ENCODE measurements around the gene SPATA21.

Gene SPATA21

DNA sequence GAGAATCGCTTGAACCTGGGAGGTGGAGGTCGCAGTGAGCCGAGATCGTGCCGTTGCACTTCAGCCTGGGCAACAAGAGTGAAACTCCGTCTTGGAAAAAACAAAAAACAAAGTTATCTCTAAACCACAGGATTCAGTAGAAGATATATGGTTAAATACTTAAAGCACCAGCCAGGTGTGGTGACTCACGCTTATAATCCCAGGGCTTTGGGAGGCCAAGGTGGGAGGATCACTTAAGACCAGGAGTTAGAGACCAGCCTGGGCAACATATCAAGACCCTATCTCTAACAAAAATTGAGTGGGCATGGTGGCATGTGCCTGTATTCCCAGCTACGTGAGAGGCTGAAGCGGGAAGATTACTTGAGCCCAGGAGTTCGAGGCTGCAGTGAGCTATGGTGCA lies 8.9 kb upstream of the SPATA21 start:
- H3K4me3 ChIP-seq (ENCODE audit: control insufficient read depth, low read depth, low read length): no peak overlapping the region
- DNase-seq (ENCODE audit: low read depth): no peak
- TF ChIP-seq, protein P1, sequence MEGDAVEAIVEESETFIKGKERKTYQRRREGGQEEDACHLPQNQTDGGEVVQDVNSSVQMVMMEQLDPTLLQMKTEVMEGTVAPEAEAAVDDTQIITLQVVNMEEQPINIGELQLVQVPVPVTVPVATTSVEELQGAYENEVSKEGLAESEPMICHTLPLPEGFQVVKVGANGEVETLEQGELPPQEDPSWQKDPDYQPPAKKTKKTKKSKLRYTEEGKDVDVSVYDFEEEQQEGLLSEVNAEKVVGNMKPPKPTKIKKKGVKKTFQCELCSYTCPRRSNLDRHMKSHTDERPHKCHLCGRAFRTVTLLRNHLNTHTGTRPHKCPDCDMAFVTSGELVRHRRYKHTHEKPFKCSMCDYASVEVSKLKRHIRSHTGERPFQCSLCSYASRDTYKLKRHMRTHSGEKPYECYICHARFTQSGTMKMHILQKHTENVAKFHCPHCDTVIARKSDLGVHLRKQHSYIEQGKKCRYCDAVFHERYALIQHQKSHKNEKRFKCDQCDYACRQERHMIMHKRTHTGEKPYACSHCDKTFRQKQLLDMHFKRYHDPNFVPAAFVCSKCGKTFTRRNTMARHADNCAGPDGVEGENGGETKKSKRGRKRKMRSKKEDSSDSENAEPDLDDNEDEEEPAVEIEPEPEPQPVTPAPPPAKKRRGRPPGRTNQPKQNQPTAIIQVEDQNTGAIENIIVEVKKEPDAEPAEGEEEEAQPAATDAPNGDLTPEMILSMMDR (conservative IDR thresholded peaks at IDR 0.05; ENCODE audit: control insufficient read depth, insufficient read depth, low read depth, low read length): no peak

DNA sequence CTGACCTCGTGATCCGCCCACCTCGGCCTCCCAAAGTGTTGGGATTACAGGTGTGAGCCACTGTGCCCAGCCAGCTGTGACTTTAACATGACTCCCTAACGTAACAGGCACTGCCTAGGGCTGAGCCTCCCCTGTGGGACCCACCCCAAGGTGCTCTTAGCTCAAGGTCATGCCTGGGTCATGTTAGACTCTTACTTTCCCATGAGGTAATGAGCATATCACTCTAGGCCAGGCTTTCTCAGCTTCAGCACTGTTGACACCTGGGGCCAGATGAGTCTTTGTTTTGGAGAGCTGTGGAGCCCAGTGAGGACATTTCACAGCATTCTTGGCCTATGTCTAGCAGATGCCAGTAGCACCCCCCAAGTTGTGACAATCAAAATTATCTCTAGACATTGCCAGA lies 7.8 kb upstream of the SPATA21 start:
- no peak overlapping the region for H3K4me3 ChIP-seq (ENCODE audit: control insufficient read depth, low read depth, low read length)
- no peak for DNase-seq (ENCODE audit: low read depth)
- TF ChIP-seq, protein P1 (conservative IDR thresholded peaks at IDR 0.05; ENCODE audit: control insufficient read depth, insufficient read depth, low read depth, low read length): no peak

DNA sequence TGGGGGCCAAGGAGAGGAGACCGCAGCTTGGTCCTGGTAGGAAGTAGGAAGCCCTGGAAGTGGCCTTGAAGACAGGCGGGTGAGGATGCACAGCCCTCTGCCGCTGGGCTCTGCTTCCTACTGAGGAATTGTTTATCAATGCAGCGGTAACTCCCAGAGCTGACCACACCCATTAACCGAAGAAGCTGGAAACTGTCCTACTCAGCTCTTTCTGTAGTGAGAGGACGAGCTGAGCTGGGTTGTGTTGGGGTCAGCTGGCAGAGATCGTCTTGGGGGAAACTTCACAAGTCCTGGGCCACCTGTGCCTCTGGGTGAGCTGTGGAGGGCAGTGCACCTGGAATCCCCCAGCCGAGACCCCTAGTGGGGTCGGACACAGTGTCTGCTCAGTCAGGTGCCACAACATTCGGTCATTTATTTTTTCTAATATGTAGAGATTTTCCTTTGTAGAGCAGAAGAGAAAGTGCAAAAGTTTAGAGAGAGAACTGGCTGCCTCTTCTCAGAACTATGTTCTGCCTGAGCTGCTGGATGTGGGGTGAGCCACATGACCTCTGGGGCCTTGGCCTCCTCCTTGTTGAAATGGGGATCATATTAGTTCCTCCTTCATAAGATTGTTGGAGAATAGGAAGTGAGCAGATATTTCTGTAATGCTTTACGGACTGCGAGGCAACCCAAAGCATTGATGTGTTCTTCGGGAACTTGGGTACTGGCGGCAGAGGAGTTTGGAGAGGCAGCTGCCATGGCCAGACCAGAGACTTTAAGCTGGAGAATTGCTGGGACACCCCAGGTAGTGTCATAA lies 6.9 kb upstream of the SPATA21 start:
- no peak overlapping the region for H3K4me3 ChIP-seq (ENCODE audit: control insufficient read depth, low read depth, low read length)

DNA sequence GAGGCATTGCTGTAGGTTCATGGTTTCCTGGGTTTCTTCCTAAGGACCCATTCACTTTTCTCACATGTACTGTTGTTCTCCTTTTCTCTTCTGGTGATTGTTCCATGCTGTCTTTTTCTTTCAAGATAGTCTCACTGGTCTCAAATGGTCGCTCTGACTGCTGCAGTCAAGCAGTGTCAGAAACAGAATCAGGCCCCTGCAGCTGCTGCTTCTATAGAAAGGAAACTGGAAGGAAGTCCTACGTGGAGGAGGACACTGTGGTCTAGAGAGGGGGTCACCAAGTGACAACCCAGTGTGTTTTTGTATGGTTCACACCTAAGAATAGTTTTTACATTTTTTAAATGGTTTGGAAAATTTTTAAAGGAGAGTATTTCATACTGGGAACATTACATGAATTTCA lies 5.7 kb upstream of the SPATA21 start:
- no peak for DNase-seq (ENCODE audit: low read depth)
- H3K4me3 ChIP-seq (ENCODE audit: control insufficient read depth, low read depth, low read length): no peak overlapping the region
- TF ChIP-seq, protein P1 (conservative IDR thresholded peaks at IDR 0.05; ENCODE audit: control insufficient read depth, insufficient read depth, low read depth, low read length): no peak

More for the DNA sequence above, 6.9 kb upstream of the SPATA21 start:
- no peak for DNase-seq (ENCODE audit: low read depth)
- TF ChIP-seq, protein P1 (conservative IDR thresholded peaks at IDR 0.05; ENCODE audit: control insufficient read depth, insufficient read depth, low read depth, low read length): no peak

DNA sequence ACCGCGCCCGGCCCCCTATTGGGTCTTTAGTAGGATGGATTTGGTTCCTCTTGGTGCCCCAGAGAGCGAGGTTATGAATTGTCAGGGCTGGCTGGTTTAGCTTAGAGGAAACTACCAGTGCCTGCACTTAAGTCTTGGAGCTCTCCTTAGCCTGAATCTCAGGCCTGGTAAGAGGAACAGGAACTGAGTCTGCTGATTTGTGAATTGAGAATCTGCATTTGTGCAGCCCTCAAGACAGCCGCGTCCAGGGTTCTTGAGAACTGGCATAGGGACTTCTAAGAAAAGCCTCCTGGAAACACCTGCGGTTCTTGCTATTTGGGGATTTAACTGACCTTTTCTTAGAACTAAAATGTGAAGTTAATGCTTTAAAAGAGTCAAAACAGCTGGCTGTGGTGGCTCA lies 5.0 kb upstream of the SPATA21 start:
- TF ChIP-seq, protein P1 (conservative IDR thresholded peaks at IDR 0.05; ENCODE audit: control insufficient read depth, insufficient read depth, low read depth, low read length): no peak
- H3K4me3 ChIP-seq (ENCODE audit: control insufficient read depth, low read depth, low read length): no peak overlapping the region
- DNase-seq (ENCODE audit: low read depth): no peak

DNA sequence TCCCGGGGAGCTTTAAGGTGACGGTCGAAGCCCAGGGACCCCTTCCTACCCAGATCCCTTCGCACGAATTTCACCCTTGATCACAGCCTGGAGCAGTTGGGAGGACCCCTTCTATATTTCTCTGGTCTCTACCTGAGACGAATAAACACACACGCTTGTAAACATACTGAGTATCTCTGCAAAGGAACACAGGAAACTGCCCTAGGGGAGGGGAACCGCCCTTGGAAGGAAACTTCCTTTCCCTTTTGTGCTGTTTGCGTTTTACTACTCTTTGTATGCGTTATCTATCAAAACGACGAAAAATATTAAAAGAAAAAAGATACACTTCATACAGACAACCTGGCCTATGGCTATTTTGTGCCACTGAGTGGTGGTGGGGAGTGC lies 4.0 kb upstream of the SPATA21 start:
- peak; percentile 21 for DNase-seq (ENCODE audit: low read depth)
- TF ChIP-seq, protein P1 (conservative IDR thresholded peaks at IDR 0.05; ENCODE audit: control insufficient read depth, insufficient read depth, low read depth, low read length): no peak

More for the DNA sequence above, 4.0 kb upstream of the SPATA21 start:
- peak overlapping the region; percentile 82 for H3K4me3 ChIP-seq (ENCODE audit: control insufficient read depth, low read depth, low read length)
